Glutamatergic neuron (in vitro differentiated cells): ENCODE measurements around the gene DDHD1. TPM values are rescaled to one million over a fixed set of nuclear protein-coding genes. Genes with fewer than 3 reads are reported as not detected.

Source experiments
- DNase-seq: peaks from one replicate; pipeline ENCODE4 v3.0.0; 2022
- H3K27ac Mint-ChIP-seq: one replicate; pipeline ENCODE4 v1.8.0; 2020; ENCODE audit warnings: mild to moderate bottlenecking, mixed read lengths, inconsistent platforms; ENCODE audit not compliant: unreplicated experiment
- H3K27me3 Mint-ChIP-seq: one replicate; pipeline ENCODE4 v1.8.0; 2020; ENCODE audit warnings: mild to moderate bottlenecking, moderate library complexity, mixed read lengths, inconsistent platforms; ENCODE audit not compliant: unreplicated experiment
- H3K36me3 Mint-ChIP-seq: one replicate; pipeline ENCODE4 v1.8.0; 2020; ENCODE audit warnings: mild to moderate bottlenecking, mixed read lengths, inconsistent platforms; ENCODE audit not compliant: unreplicated experiment
- H3K4me1 Mint-ChIP-seq: one replicate; pipeline ENCODE4 v1.8.0; 2020; ENCODE audit warnings: mild to moderate bottlenecking, low read depth, mixed read lengths, inconsistent platforms; ENCODE audit not compliant: unreplicated experiment
- H3K4me3 Mint-ChIP-seq: one replicate; pipeline ENCODE4 v1.8.0; 2020; ENCODE audit warnings: mild to moderate bottlenecking, mixed read lengths, inconsistent platforms; ENCODE audit not compliant: unreplicated experiment
- H3K9me3 Mint-ChIP-seq: one replicate; pipeline ENCODE4 v1.8.0; 2020; ENCODE audit warnings: mild to moderate bottlenecking, moderate library complexity, mixed read lengths, inconsistent platforms; ENCODE audit not compliant: unreplicated experiment
- CTCF ChIP-seq: fragments of 200-600 bp; sonication (generic); IDR thresholded peaks from one replicate; pipeline ENCODE4 v1.5.0; 2021; ENCODE audit not compliant: partially characterized antibody, unreplicated experiment
- total RNA-seq: library from RNA; stranded (reverse); fragmentation: NEBNext Ultra II Directional; extraction: Animal tissue kit (Norgen Biotek cat#: 25700); gene quantifications from one replicate; pipeline ENCODE4 v1.2.1, GENCODE V29; 2021; ENCODE audit not compliant: unreplicated experiment

The DDHD1 gene
- total RNA-seq, 1 donor from 2014 or later, result 38.1 TPM

- Mint-ChIP-seq H3K27me3 (no peaks in the 10 kb centered on the region), H3K4me1 (no peaks in the 10 kb centered on the region), H3K9me3 (peaks cover 4% of the 10 kb centered on the region), H3K4me3 (no peak overlapping the region), H3K27ac (no peak overlapping the region), H3K36me3 (no peaks in the 10 kb centered on the region)
- TF ChIP-seq CTCF, result no peak
- no peak for DNase-seq
Observed at GRCh38 chr14:53109105-53110041, 43.8 kb downstream of the DDHD1 start.

- Mint-ChIP-seq H3K27ac (no peak overlapping the region), H3K27me3 (no peaks in the 10 kb centered on the region), H3K4me3 (no peak overlapping the region), H3K9me3 (peaks cover 4% of the 10 kb centered on the region), H3K36me3 (no peaks in the 10 kb centered on the region), H3K4me1 (peaks cover 2% of the 10 kb centered on the region)
- no peak for DNase-seq
- no peak for TF ChIP-seq CTCF
Observed at GRCh38 chr14:53108292-53109104, 44.6 kb downstream of the DDHD1 start.

DNA sequence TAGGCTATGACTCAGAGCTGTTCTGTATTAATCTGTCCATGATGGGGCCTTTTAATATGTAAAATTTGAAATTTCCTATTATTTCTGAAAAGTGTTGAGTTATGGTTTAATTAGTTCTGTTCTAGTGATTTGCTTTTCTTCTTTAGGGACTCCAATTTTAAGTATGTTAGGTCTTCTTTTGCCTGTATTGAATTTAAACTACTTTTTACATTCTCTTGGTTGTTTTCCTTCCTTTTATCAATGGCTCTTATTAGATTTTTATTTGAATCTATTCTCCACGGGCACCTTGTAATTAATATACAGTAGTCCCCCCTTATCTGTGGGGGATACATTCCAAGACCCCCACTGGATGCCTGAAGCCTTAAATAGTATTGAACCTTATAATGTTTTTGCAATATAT, 46.4 kb downstream of the DDHD1 start:
- Mint-ChIP-seq H3K27me3 (no peaks in the 10 kb centered on the region), H3K36me3 (no peaks in the 10 kb centered on the region), H3K4me1 (peaks cover 10% of the 10 kb centered on the region), H3K9me3 (peaks cover 4% of the 10 kb centered on the region), H3K27ac (no peak overlapping the region), H3K4me3 (no peak overlapping the region)
- TF ChIP-seq CTCF, result no peak
- DNase-seq, result no peak

GRCh38 chr14:53103636-53104340, 49.3 kb downstream of the DDHD1 start:
- no peak for DNase-seq
- Mint-ChIP-seq H3K27ac (no peak overlapping the region), H3K4me3 (no peak overlapping the region), H3K9me3 (peaks cover 4% of the 10 kb centered on the region), H3K4me1 (peaks cover 17% of the 10 kb centered on the region), H3K27me3 (no peaks in the 10 kb centered on the region), H3K36me3 (no peaks in the 10 kb centered on the region)
- no peak for TF ChIP-seq CTCF
